Measurements from ENCODE around the gene ERBB4. TPM values are rescaled to one million over a fixed set of nuclear protein-coding genes. Genes with fewer than 3 reads are reported as not detected.

Gene ERBB4
- polyA plus RNA-seq, 1 of the 3 experiments (the other 2 are of a cell fraction): 0.05 TPM

- H3K4me1 ChIP-seq (ENCODE audit: control insufficient read depth in 1 of 2, insufficient read depth in 2 of 2, low read depth in 1 of 2, low read length in 1 of 2): no peaks in the 10 kb centered on the region; a peak in 1 of 4 replicates
- H3K4me2 ChIP-seq: no peak overlapping the region
- DNase-seq: no peak
- no peak overlapping the region for H3K4me3 ChIP-seq (ENCODE audit: low read depth in 2 of 2, low read length in 1 of 2)
- no peaks in the 10 kb centered on the region for H3K79me2 ChIP-seq (ENCODE audit: insufficient read depth)
- no peaks in the 10 kb centered on the region for H4K20me1 ChIP-seq (ENCODE audit: insufficient read depth)
- ChIA-PET CTCF (interaction anchor here (0.6 kb wide), 1 partner anchor 1226 kb away, joined by 3 read pairs; no protein-coding TSS in a partner anchor), POLR2A (no interaction called here)
- H3F3A ChIP-seq (replicated peaks; ENCODE audit: insufficient read depth): no peaks in the 10 kb centered on the region
- H3K27ac ChIP-seq (ENCODE audit: low read depth in 2 of 2, low read length in 1 of 2): no peak overlapping the region
- H3K9ac ChIP-seq: no peak overlapping the region
- H2AFZ ChIP-seq (ENCODE audit: low read depth): no peak overlapping the region
- no peaks in the 10 kb centered on the region for H3K9me3 ChIP-seq
- WGBS (ENCODE audit: low lambda C conversion rate): 53% methylated on average over 1 of the region's 1 CpG
- no peaks in the 10 kb centered on the region for H3K36me3 ChIP-seq (replicated peaks in 1 of 2; ENCODE audit: control insufficient read depth in 1 of 2, insufficient read depth in 2 of 2, low read length in 1 of 2)
- no peaks in the 10 kb centered on the region for H3K27me3 ChIP-seq (ENCODE audit: insufficient read depth)
- H3K9me2 ChIP-seq: no peaks in the 10 kb centered on the region
- TF ChIP-seq ELF1 (IDR thresholded peaks at IDR 0.05): no peak
- no peak for TF ChIP-seq TEAD4 (IDR thresholded peaks at IDR 0.05; ENCODE audit: borderline replicate concordance, insufficient read depth)
- no peak for TF ChIP-seq EP300 (IDR thresholded peaks at IDR 0.05; ENCODE audit: borderline replicate concordance in 1 of 2, low read depth in 1 of 2, low read length in 1 of 2)
- no peak for TF ChIP-seq EZH2phosphoT487 (IDR thresholded peaks at IDR 0.05; ENCODE audit: borderline replicate concordance, low read depth)
- TF ChIP-seq YY1 (IDR thresholded peaks at IDR 0.05; ENCODE audit: low read depth): no peak
- TF ChIP-seq FOSL2 (IDR thresholded peaks at IDR 0.05; ENCODE audit: borderline replicate concordance, low read depth): no peak
- TF ChIP-seq, protein P1, sequence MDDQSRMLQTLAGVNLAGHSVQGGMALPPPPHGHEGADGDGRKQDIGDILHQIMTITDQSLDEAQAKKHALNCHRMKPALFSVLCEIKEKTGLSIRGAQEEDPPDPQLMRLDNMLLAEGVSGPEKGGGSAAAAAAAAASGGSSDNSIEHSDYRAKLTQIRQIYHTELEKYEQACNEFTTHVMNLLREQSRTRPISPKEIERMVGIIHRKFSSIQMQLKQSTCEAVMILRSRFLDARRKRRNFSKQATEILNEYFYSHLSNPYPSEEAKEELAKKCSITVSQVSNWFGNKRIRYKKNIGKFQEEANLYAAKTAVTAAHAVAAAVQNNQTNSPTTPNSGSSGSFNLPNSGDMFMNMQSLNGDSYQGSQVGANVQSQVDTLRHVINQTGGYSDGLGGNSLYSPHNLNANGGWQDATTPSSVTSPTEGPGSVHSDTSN (IDR thresholded peaks at IDR 0.05): no peak
- TF ChIP-seq, protein P2, sequence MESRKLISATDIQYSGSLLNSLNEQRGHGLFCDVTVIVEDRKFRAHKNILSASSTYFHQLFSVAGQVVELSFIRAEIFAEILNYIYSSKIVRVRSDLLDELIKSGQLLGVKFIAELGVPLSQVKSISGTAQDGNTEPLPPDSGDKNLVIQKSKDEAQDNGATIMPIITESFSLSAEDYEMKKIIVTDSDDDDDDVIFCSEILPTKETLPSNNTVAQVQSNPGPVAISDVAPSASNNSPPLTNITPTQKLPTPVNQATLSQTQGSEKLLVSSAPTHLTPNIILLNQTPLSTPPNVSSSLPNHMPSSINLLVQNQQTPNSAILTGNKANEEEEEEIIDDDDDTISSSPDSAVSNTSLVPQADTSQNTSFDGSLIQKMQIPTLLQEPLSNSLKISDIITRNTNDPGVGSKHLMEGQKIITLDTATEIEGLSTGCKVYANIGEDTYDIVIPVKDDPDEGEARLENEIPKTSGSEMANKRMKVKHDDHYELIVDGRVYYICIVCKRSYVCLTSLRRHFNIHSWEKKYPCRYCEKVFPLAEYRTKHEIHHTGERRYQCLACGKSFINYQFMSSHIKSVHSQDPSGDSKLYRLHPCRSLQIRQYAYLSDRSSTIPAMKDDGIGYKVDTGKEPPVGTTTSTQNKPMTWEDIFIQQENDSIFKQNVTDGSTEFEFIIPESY (IDR thresholded peaks at IDR 0.05; ENCODE audit: borderline replicate concordance, low read depth): no peak
- no peak for TF ChIP-seq MXI1 (IDR thresholded peaks at IDR 0.05; ENCODE audit: low read depth, low read length)
- TF ChIP-seq SIN3A (IDR thresholded peaks at IDR 0.05; ENCODE audit: borderline replicate concordance, low read depth, low read length): no peak
These were observed 691.9 kb downstream of the ERBB4 start for GRCh38 chr2:211846714-211847113.

DNA sequence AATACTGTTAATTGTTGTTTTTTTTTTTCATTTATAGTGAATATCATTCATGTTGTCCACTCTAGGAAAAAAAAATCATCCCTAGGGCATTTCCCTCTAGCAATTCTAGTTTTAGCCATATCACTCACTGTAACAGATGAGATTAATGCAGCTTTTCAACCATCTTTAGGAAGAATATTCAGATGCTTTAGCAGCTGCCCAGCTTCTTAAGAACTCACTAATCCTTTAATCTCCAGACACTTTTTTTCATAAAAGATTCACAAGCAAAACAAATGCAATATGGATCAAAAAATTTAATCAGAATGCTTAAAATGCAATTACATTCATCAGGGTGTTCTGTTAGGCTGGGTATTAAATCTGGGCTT lies 692.6 kb downstream of the ERBB4 start:
- ChIA-PET CTCF (interaction anchor here (1.0 kb wide), 1 partner anchor 12 kb away, joined by 3 read pairs; no protein-coding TSS in a partner anchor), POLR2A (no interaction called here)
- no peak for DNase-seq
- Histone ChIP-seq H2AFZ (ENCODE audit: low read depth) (no peak overlapping the region), H3K27me3 (ENCODE audit: insufficient read depth) (no peaks in the 10 kb centered on the region), H3K4me1 (ENCODE audit: control insufficient read depth in 1 of 2, insufficient read depth in 2 of 2, low read depth in 1 of 2, low read length in 1 of 2) (no peaks in the 10 kb centered on the region; a peak in 1 of 4 replicates), H3F3A (replicated peaks; ENCODE audit: insufficient read depth) (no peaks in the 10 kb centered on the region), H3K9me3 (no peaks in the 10 kb centered on the region), H3K27ac (ENCODE audit: low read depth in 2 of 2, low read length in 1 of 2) (no peak overlapping the region), H3K36me3 (replicated peaks in 1 of 2; ENCODE audit: control insufficient read depth in 1 of 2, insufficient read depth in 2 of 2, low read length in 1 of 2) (no peaks in the 10 kb centered on the region), H4K20me1 (ENCODE audit: insufficient read depth) (no peaks in the 10 kb centered on the region), H3K79me2 (ENCODE audit: insufficient read depth) (no peaks in the 10 kb centered on the region), H3K4me2 (no peak overlapping the region), H3K9me2 (no peaks in the 10 kb centered on the region), H3K4me3 (ENCODE audit: low read depth in 2 of 2, low read length in 1 of 2) (no peak overlapping the region), H3K9ac (no peak overlapping the region)
- no peak for TF ChIP-seq TCF12 (IDR thresholded peaks at IDR 0.05)
- TF ChIP-seq EZH2phosphoT487 (IDR thresholded peaks at IDR 0.05; ENCODE audit: borderline replicate concordance, low read depth): no peak
- TF ChIP-seq EP300 (IDR thresholded peaks at IDR 0.05; ENCODE audit: borderline replicate concordance in 1 of 2, low read depth in 1 of 2, low read length in 1 of 2): no peak
- TF ChIP-seq NFIC (IDR thresholded peaks at IDR 0.05; ENCODE audit: borderline replicate concordance): no peak
- TF ChIP-seq YY1 (IDR thresholded peaks at IDR 0.05; ENCODE audit: low read depth): no peak
- no peak for TF ChIP-seq SMC3 (IDR thresholded peaks at IDR 0.05; ENCODE audit: low read depth, low read length)
- no peak for TF ChIP-seq FOSL2 (IDR thresholded peaks at IDR 0.05; ENCODE audit: borderline replicate concordance, low read depth)
- no peak for TF ChIP-seq RXRA (IDR thresholded peaks at IDR 0.05; ENCODE audit: borderline replicate concordance, low read depth)
- TF ChIP-seq GATA2 (CRISPR knock-in tag; IDR thresholded peaks at IDR 0.05): no peak

Data from SK-N-SH (cell line).